BJ (cell line): ENCODE measurements around the gene DNM1L. TPM values are rescaled to one million over a fixed set of nuclear protein-coding genes. Genes with fewer than 3 reads are reported as not detected.
A peak's percentile ranks its signal among the peaks of the same experiment; 100 is the strongest.

Experiments
- CTCF ChIA-PET: fragments of 350-600 bp; formaldehyde crosslinking; extraction: SDS; loops from one replicate; lab custom pipeline; 2021; ENCODE audit warnings: antibody characterized with exemption, inconsistent platforms; lab: Yijun Ruan, JAX
- POLR2A ChIA-PET: fragments of 300-600 bp; sonication (Branson Sonifier 250); formaldehyde crosslinking; extraction: SDS; loops from one replicate; lab custom pipeline; 2021; ENCODE audit warnings: antibody characterized with exemption; lab: Charles Lee
- DNase-seq: peaks from one replicate; pipeline ENCODE4 v3.0.0-alpha.2; 2011; ENCODE audit warnings: low read depth
- H3K27me3 ChIP-seq: 2 replicates; pipeline ENCODE4 v1.6.0; 2011; ENCODE audit warnings: low read length; ENCODE audit not compliant: control insufficient read depth, insufficient read depth
- H3K36me3 ChIP-seq: 2 replicates; pipeline ENCODE4 v1.5.1; 2011; ENCODE audit warnings: low read length; ENCODE audit not compliant: control insufficient read depth, insufficient read depth
- H3K4me3 ChIP-seq: 2 replicates; pipeline ENCODE4 v1.5.1; 2011; ENCODE audit warnings: low read depth, mild to moderate bottlenecking, control low read depth, low read length
- polyA plus RNA-seq: library from polyadenylated mRNA; depleted of rRNA; stranded (reverse); fragments of >200 nt; gene quantifications from 2 replicates; pipeline ENCODE4 v1.2.3, GENCODE V29; 2011
- TF ChIP-seq, protein P1 (sequence below): IDR thresholded peaks from 2 replicates; pipeline ENCODE4 v1.5.1; 2011; ENCODE audit warnings: low read depth, mild to moderate bottlenecking, control low read depth, inconsistent platforms, low read length, moderate library complexity; ENCODE audit not compliant: insufficient read depth

Gene DNM1L
- polyA plus RNA-seq, 1 experiment: 27.4 TPM

DNA sequence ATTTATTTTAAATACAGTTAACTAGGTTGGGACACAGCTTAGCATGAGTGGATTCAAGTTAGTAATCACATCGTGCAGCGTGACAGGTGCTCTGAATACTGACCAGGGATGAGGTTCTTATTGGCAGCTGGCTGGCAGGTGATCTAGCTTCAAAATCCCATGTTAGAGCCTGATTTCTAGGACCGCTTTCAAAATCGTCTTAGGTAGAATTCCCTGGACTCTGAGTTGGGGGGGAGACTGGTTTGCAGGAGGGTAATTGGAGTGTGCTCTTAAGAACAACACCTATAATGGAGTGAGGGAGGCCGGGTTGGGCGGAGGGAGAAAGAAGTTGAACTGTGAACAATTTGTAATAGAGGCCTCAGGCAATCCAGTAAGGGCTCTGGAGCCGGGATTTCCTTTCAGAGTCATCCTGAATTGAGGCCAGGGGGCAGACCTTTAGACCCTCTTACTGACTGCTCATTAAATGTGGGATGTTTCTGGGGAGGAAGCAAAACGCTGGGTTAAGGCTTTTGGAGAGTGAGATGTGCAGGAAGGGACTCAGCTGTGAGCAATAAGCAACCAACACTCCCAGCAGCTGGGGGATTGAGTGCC lies 77.5 kb downstream of the DNM1L start:
- CTCF ChIA-PET: interaction anchor here (0.7 to 4.8 kb wide), 14 partner anchors 8 to 1909 kb away, joined by 3 to 57 read pairs (median 6); partner anchors contain the start of gene ALG10
- H3K4me3 ChIP-seq: peak overlapping the region; percentile 88
- TF ChIP-seq, protein P1, sequence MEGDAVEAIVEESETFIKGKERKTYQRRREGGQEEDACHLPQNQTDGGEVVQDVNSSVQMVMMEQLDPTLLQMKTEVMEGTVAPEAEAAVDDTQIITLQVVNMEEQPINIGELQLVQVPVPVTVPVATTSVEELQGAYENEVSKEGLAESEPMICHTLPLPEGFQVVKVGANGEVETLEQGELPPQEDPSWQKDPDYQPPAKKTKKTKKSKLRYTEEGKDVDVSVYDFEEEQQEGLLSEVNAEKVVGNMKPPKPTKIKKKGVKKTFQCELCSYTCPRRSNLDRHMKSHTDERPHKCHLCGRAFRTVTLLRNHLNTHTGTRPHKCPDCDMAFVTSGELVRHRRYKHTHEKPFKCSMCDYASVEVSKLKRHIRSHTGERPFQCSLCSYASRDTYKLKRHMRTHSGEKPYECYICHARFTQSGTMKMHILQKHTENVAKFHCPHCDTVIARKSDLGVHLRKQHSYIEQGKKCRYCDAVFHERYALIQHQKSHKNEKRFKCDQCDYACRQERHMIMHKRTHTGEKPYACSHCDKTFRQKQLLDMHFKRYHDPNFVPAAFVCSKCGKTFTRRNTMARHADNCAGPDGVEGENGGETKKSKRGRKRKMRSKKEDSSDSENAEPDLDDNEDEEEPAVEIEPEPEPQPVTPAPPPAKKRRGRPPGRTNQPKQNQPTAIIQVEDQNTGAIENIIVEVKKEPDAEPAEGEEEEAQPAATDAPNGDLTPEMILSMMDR: no peak
- peaks cover 4% of the 10 kb centered on the region for H3K36me3 ChIP-seq
- POLR2A ChIA-PET: no interaction called here
- no peak for DNase-seq
- peaks cover 2% of the 10 kb centered on the region for H3K27me3 ChIP-seq

DNA sequence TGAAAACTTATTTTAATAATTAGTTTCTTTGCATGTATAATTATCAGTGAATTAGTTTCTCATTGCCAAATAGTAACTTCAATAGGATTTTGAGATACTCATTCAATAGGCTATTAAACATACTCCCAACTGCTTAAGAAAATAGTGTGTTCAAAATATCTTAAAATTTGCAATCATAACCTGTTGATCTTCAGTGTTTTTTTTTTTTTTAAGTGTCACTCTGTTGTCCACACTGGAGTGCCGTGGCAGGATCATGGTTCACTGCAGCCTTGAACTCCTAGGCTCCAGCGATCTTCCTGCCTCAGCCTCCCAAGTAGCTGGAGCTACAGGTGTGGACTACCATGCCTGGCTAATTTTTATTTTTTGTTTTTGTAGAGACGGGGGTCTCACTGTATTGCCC lies 78.1 kb downstream of the DNM1L start:
- TF ChIP-seq, protein P1: no peak
- Histone ChIP-seq H3K27me3 (peaks cover 2% of the 10 kb centered on the region), H3K36me3 (peaks cover 2% of the 10 kb centered on the region; the same call in 1 of the 2 replicates), H3K4me3 (no peak overlapping the region)
- DNase-seq: no peak
- ChIA-PET CTCF (interaction anchor here (1.5 to 4.8 kb wide), 5 partner anchors 12 to 1264 kb away, joined by 6 to 57 read pairs (median 7); partner anchors contain the start of gene ALG10), POLR2A (no interaction called here)

DNA sequence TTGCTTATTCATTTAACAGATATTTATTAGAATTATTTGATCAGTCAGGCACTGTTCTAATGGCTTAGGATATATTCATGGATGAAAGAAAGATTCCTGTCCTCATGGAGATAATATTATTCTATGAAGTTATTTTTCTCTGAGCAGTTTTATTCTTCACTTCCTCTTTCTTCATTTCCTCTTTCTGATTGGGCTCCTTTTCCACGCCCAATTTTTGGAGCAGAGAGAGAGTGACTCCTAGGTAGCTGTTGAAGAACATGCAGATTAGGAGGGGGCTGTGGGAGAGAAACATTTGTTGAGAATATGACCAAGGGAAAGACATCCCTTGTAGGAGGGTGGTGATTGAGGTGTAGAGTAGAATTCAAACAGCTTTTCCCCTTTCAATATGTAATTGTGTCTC lies 82.6 kb downstream of the DNM1L start:
- H3K36me3 ChIP-seq: no peaks in the 10 kb centered on the region
- no peak overlapping the region for H3K4me3 ChIP-seq
- DNase-seq: no peak
- ChIA-PET CTCF (no interaction called here), POLR2A (interaction anchor here (0.6 kb wide), 2 partner anchors 8 to 38 kb away, joined by 3 to 4 read pairs; no protein-coding TSS in a partner anchor)
- peaks cover 2% of the 10 kb centered on the region for H3K27me3 ChIP-seq
- TF ChIP-seq, protein P1: no peak

DNA sequence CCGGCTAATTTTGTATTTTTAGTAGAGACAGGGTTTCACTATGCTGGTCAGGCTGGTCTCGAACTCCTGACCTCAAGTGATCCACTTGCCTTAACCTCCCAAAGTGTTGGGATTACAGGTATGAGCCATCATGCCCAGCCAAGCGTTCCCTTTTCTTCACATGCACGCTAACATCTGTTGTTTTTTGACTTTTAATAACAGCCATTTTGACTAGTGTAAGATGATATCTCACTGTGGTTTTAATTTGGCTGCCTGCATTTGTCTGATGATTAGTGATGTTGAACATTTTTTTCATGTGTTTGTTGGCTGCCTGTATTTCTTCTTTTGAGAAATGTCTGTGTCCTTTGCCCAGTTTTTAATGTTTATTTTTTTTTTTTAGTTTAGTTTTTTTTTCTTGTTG lies 86.8 kb downstream of the DNM1L start:
- no peaks in the 10 kb centered on the region for H3K36me3 ChIP-seq
- ChIA-PET CTCF (interaction anchor here (2.3 kb wide), 1 partner anchor 10 kb away, joined by 8 read pairs; the partner anchor contains the start of gene YARS2), POLR2A (no interaction called here)
- TF ChIP-seq, protein P1: no peak
- peaks cover 2% of the 10 kb centered on the region for H3K27me3 ChIP-seq
- DNase-seq: no peak
- H3K4me3 ChIP-seq: no peak overlapping the region

DNA sequence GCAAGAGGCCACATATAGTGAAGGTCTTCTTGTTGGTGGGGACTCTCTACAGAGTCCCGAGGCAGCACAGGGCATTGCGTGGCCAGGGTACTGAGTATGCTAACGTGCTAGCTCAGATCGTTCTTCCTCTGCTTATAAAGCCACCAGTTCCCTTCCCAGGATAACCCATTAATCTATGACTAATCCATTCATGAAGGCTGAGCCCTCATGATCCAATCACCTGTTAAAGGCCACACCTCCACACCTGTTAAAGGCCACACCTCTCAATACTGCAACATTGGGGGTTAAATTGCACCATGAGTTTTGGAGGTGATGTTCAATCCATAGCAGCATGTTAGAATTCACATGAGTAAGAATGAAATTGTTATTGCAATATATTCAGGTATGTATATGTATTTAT lies 89.4 kb downstream of the DNM1L start:
- Histone ChIP-seq H3K36me3 (no peaks in the 10 kb centered on the region), H3K27me3 (no peaks in the 10 kb centered on the region), H3K4me3 (no peak overlapping the region)
- ChIA-PET CTCF (no interaction called here), POLR2A (no interaction called here)
- no peak for DNase-seq
- TF ChIP-seq, protein P1: no peak
